Astrocyte (in vitro differentiated cells and primary cell): ENCODE measurements around the gene PLEKHG4. TPM values are rescaled to one million over a fixed set of nuclear protein-coding genes. Genes with fewer than 3 reads are reported as not detected.
A peak's percentile ranks its signal among the peaks of the same experiment; 100 is the strongest.

ENCODE experiments used
- DNase-seq: peaks from one replicate; pipeline ENCODE4 v3.0.0-alpha.2; 2010; ENCODE audit warnings: low read depth
- FAIRE-seq: peaks from 2 replicates; lab custom pipeline; 2011; peaks lifted over from hg19 to GRCh38; lab: Jason Lieb, UNC
- H2AFZ ChIP-seq: 2 replicates; pipeline ENCODE4 v1.6.0; 2012; ENCODE audit warnings: low read depth, low read length, inconsistent platforms
- H3K27ac ChIP-seq: 2 replicates; pipeline ENCODE4 v1.5.1; 2011; ENCODE audit warnings: low read depth, low read length, inconsistent platforms
- H3K27me3 ChIP-seq: 2 replicates; pipeline ENCODE4 v1.6.0; 2011; ENCODE audit warnings: low read length, inconsistent platforms; ENCODE audit not compliant: insufficient read depth
- H3K36me3 ChIP-seq: 2 replicates; pipeline ENCODE4 v1.5.1; 2011; ENCODE audit warnings: low read length, inconsistent platforms; ENCODE audit not compliant: insufficient read depth
- H3K4me1 ChIP-seq: 2 replicates; pipeline ENCODE4 v1.5.1; 2011; ENCODE audit warnings: low read length, inconsistent platforms; ENCODE audit not compliant: insufficient read depth
- H3K4me2 ChIP-seq: 2 replicates; pipeline ENCODE4 v1.6.0; 2012; ENCODE audit warnings: low read length, inconsistent platforms
- H3K4me3 ChIP-seq: 2 replicates; pipeline ENCODE4 v1.5.1; 2011; ENCODE audit warnings: low read depth, mild to moderate bottlenecking, low read length, inconsistent platforms; ENCODE audit not compliant: insufficient read depth
- H3K79me2 ChIP-seq: 2 replicates; pipeline ENCODE4 v1.6.0; 2012; ENCODE audit warnings: mild to moderate bottlenecking, low read length, inconsistent platforms; ENCODE audit not compliant: insufficient read depth
- H3K9ac ChIP-seq: 2 replicates; pipeline ENCODE4 v1.6.0; 2012; ENCODE audit warnings: mild to moderate bottlenecking, low read length, inconsistent platforms
- H3K9me3 ChIP-seq: 2 replicates; pipeline ENCODE4 v1.5.1; 2012; ENCODE audit warnings: low read depth, mild to moderate bottlenecking, low read length, inconsistent platforms; ENCODE audit not compliant: insufficient read depth
- H4K20me1 ChIP-seq: 2 replicates; pipeline ENCODE4 v1.6.0; 2012; ENCODE audit warnings: low read length, inconsistent platforms; ENCODE audit not compliant: insufficient read depth
- H3K27ac Mint-ChIP-seq: one replicate; pipeline ENCODE4 v1.8.0; 2021; ENCODE audit warnings: mild to moderate bottlenecking, mixed read lengths; ENCODE audit not compliant: unreplicated experiment
- H3K27me3 Mint-ChIP-seq: one replicate; pipeline ENCODE4 v1.8.0; 2021; ENCODE audit warnings: low read depth, mixed read lengths; ENCODE audit not compliant: unreplicated experiment
- H3K36me3 Mint-ChIP-seq: one replicate; pipeline ENCODE4 v1.8.0; 2021; ENCODE audit warnings: low read depth, mixed read lengths; ENCODE audit not compliant: unreplicated experiment
- H3K4me1 Mint-ChIP-seq: one replicate; pipeline ENCODE4 v1.8.0; 2021; ENCODE audit warnings: low read depth, mixed read lengths; ENCODE audit not compliant: unreplicated experiment
- H3K4me3 Mint-ChIP-seq: one replicate; pipeline ENCODE4 v1.8.0; 2021; ENCODE audit warnings: mild to moderate bottlenecking, moderate library complexity, mixed read lengths; ENCODE audit not compliant: unreplicated experiment
- H3K9me3 Mint-ChIP-seq: one replicate; pipeline ENCODE4 v1.8.0; 2021; ENCODE audit warnings: mild to moderate bottlenecking, mixed read lengths; ENCODE audit not compliant: unreplicated experiment
- EZH2 ChIP-seq: IDR thresholded peaks from 2 replicates; pipeline ENCODE4 v1.6.1; 2012; ENCODE audit warnings: mild to moderate bottlenecking, low read length, inconsistent platforms; ENCODE audit not compliant: insufficient read depth
- total RNA-seq: library from RNA; stranded (reverse); gene quantifications from 2 replicates; pipeline ENCODE4 v1.2.1, GENCODE V29; 2021
- TF ChIP-seq, protein P1 (sequence below): IDR thresholded peaks from 2 replicates; pipeline ENCODE4 v1.5.1; 2011; ENCODE audit warnings: low read depth, mild to moderate bottlenecking, inconsistent platforms, low read length, moderate library complexity; ENCODE audit not compliant: insufficient read depth

Gene PLEKHG4
- total RNA-seq, 1 donor from 2014 or later, result 2.4 TPM

DNA sequence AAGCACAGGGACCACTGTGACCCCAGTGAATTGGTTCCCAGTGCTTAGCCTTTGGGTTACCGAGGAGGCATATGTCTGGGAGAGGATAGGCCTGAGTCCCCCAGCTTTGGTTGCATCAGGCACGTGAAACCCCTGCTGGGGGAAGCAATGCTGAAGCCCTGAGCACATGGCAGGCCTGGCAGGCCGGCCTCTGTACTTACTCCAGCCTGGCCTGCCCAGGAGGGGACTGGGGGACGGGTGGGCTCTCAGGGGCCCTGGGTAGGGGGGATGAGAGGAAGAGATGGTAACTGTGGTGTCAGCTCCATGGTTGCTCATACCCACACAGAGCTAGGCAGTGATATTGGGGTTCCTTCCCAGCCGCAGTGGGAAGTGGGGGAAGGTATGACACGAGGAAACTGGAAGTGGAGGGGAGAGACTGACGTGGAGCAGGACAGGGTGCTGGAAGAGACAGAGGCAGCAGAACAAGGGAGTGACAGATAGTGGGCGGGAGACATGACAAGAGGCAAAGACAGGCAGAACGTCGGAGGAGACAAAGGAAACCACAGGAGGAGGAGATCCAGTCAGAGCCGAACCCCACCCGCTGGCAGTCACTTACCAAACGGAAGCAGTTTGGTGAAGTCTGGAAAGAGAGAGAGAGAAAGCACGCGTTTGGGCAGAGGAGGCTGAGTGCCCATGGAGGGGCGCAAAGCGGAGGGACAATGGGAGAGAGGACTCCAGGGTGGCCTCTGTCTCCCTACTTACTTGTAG lies 43.3 kb upstream of the PLEKHG4 start:
- Histone ChIP-seq H3K4me1 (peaks cover 7% of the 10 kb centered on the region), H2AFZ (no peak overlapping the region), H3K4me2 (no peak overlapping the region), H3K27ac (no peak overlapping the region), H3K36me3 (peaks cover 37% of the 10 kb centered on the region), H3K79me2 (peaks cover 27% of the 10 kb centered on the region), H3K27me3 (no peaks in the 10 kb centered on the region), H3K9ac (no peak overlapping the region), H3K9me3 (no peaks in the 10 kb centered on the region), H4K20me1 (peaks cover 4% of the 10 kb centered on the region), H3K4me3 (no peak overlapping the region)
- Mint-ChIP-seq H3K27ac (peak overlapping the region; percentile 53), H3K36me3 (peaks cover 33% of the 10 kb centered on the region), H3K4me3 (peak overlapping the region; percentile 43), H3K4me1 (peaks cover 18% of the 10 kb centered on the region), H3K9me3 (no peaks in the 10 kb centered on the region), H3K27me3 (no peaks in the 10 kb centered on the region)
- no peak for TF ChIP-seq EZH2
- TF ChIP-seq, protein P1, sequence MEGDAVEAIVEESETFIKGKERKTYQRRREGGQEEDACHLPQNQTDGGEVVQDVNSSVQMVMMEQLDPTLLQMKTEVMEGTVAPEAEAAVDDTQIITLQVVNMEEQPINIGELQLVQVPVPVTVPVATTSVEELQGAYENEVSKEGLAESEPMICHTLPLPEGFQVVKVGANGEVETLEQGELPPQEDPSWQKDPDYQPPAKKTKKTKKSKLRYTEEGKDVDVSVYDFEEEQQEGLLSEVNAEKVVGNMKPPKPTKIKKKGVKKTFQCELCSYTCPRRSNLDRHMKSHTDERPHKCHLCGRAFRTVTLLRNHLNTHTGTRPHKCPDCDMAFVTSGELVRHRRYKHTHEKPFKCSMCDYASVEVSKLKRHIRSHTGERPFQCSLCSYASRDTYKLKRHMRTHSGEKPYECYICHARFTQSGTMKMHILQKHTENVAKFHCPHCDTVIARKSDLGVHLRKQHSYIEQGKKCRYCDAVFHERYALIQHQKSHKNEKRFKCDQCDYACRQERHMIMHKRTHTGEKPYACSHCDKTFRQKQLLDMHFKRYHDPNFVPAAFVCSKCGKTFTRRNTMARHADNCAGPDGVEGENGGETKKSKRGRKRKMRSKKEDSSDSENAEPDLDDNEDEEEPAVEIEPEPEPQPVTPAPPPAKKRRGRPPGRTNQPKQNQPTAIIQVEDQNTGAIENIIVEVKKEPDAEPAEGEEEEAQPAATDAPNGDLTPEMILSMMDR, result no peak
- DNase-seq, result no peak
- no peak for FAIRE-seq

DNA sequence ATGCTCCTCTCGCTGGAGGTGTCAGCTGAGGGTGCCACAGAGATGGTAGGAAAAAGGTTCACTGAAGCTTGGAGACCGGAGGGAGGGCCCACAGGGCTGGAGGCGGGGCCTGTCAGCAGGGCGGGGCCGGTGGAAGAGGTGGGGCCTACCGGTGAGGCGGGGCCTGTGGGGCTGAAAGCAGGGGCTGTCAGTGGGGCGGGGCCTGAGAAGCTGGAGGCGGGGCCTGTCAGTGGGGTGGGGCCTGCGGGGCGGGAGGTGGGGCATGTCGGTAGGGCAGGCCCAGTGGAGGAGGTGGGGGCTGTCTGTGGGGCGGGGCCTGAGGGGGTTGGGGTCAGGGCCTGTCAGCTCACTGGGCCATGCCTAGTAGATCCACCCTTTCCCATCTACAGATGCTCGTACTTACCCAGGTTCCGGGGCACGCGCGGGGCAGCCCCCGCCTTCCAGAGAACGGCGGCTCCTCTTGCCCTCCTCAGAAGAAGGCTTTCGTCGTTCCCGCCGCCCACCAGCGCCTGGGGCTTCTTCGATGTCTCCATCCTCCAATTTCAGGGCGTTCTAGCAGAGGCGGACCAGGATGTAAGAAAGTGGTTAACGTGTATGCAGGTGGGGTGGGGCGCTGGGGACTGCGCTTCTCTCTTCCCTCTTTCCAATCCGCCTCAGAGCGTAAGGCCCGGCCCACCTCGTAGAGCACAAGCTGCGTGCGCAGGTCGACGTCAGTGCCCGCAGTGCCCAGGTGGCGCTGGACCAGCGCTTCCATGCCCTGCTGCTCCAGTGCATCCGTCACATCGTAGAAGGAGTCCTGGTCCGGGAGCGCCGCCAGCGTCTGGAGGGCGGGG lies 42.6 kb upstream of the PLEKHG4 start:
- no peak for FAIRE-seq
- H3K9me3 ChIP-seq, result no peaks in the 10 kb centered on the region
- no peak overlapping the region for H3K4me2 ChIP-seq
- Mint-ChIP-seq H3K36me3 (peaks cover 32% of the 10 kb centered on the region), H3K27me3 (no peaks in the 10 kb centered on the region), H3K4me1 (peaks cover 24% of the 10 kb centered on the region), H3K9me3 (no peaks in the 10 kb centered on the region), H3K4me3 (peak overlapping the region; percentile 43), H3K27ac (peak overlapping the region; percentile 83)
- no peak overlapping the region for H3K9ac ChIP-seq
- no peaks in the 10 kb centered on the region for H3K27me3 ChIP-seq
- peaks cover 26% of the 10 kb centered on the region for H3K79me2 ChIP-seq
- TF ChIP-seq EZH2, result no peak
- TF ChIP-seq, protein P1, result no peak
- H3K36me3 ChIP-seq, result peaks cover 29% of the 10 kb centered on the region
- no peak overlapping the region for H3K4me3 ChIP-seq
- H4K20me1 ChIP-seq, result no peaks in the 10 kb centered on the region
- peaks cover 15% of the 10 kb centered on the region for H3K4me1 ChIP-seq
- no peak for DNase-seq
- H2AFZ ChIP-seq, result no peak overlapping the region
- no peak overlapping the region for H3K27ac ChIP-seq
